Progenitor cell of endocrine pancreas (in vitro differentiated cells): ENCODE measurements around the gene CHCHD2. TPM values are rescaled to one million over a fixed set of nuclear protein-coding genes. Genes with fewer than 3 reads are reported as not detected.
"Not testable (repeated sequence)": the region's sequence is repeated elsewhere in the genome, so short reads cannot be mapped to it uniquely, and the experiment has no call there.

Source experiments
- DNase-seq: peaks from one replicate; pipeline ENCODE4 v3.0.0; 2021; ENCODE audit warnings: low spot score; ENCODE audit not compliant: unreplicated experiment
- H3K27ac Mint-ChIP-seq: 2 replicates; pipeline ENCODE4 v1.8.0; 2021; ENCODE audit warnings: mild to moderate bottlenecking, moderate library complexity, mixed read lengths
- H3K27me3 Mint-ChIP-seq: 2 replicates; pipeline ENCODE4 v1.8.0; 2021; ENCODE audit warnings: mixed read lengths
- H3K36me3 Mint-ChIP-seq: 2 replicates; pipeline ENCODE4 v1.8.0; 2022; ENCODE audit warnings: mixed read lengths; ENCODE audit not compliant: insufficient read depth
- H3K4me1 Mint-ChIP-seq: 2 replicates; pipeline ENCODE4 v1.8.0; 2021; ENCODE audit warnings: low read depth, mixed read lengths
- H3K4me3 Mint-ChIP-seq: 2 replicates; pipeline ENCODE4 v1.8.0; 2021; ENCODE audit warnings: low read depth, mild to moderate bottlenecking, moderate library complexity, mixed read lengths
- H3K9me3 Mint-ChIP-seq: 2 replicates; pipeline ENCODE4 v1.8.0; 2021; ENCODE audit warnings: low read depth, mixed read lengths
- CTCF ChIP-seq: fragments of 200-600 bp; sonication (generic); IDR thresholded peaks from one replicate; pipeline ENCODE4 v1.5.0; 2021; ENCODE audit warnings: antibody characterized with exemption, mild to moderate bottlenecking; ENCODE audit not compliant: unreplicated experiment
- total RNA-seq: library from RNA; stranded (reverse); gene quantifications from 2 replicates; pipeline ENCODE4 v1.2.1, GENCODE V29; 2021

Gene CHCHD2
- total RNA-seq, 1 donor from 2014 or later, result 137 TPM

- no peaks in the 10 kb centered on the region for H3K9me3 Mint-ChIP-seq
- TF ChIP-seq CTCF, result no peak
- peaks cover 3% of the 10 kb centered on the region for H3K36me3 Mint-ChIP-seq
- H3K27me3 Mint-ChIP-seq, result no peaks in the 10 kb centered on the region
- no peak overlapping the region for H3K4me3 Mint-ChIP-seq
- no peak overlapping the region for H3K27ac Mint-ChIP-seq
- H3K4me1 Mint-ChIP-seq, result no peaks in the 10 kb centered on the region
- DNase-seq, result no peak
Measured at GRCh38 chr7:56087445-56087844, 18.8 kb downstream of the CHCHD2 start.

- no peak for DNase-seq
- Mint-ChIP-seq H3K4me1 (no peaks in the 10 kb centered on the region), H3K9me3 (no peaks in the 10 kb centered on the region), H3K4me3 (no peak overlapping the region), H3K36me3 (peaks cover 3% of the 10 kb centered on the region), H3K27ac (no peak overlapping the region), H3K27me3 (no peaks in the 10 kb centered on the region)
- TF ChIP-seq CTCF, result no peak
Measured at GRCh38 chr7:56086761-56087160, 19.5 kb downstream of the CHCHD2 start.

GRCh38 chr7:56083150-56083785 is 23.0 kb downstream of the CHCHD2 start:
- Mint-ChIP-seq H3K27ac (peak overlapping the region; percentile 68), H3K4me1 (no peaks in the 10 kb centered on the region), H3K27me3 (no peaks in the 10 kb centered on the region), H3K4me3 (no peak overlapping the region), H3K36me3 (peaks cover 6% of the 10 kb centered on the region), H3K9me3 (no peaks in the 10 kb centered on the region)
- no peak for TF ChIP-seq CTCF
- no peak for DNase-seq

GRCh38 chr7:56081626-56082340 is 24.5 kb downstream of the CHCHD2 start:
- H3K27me3 Mint-ChIP-seq, result no peaks in the 10 kb centered on the region
- TF ChIP-seq CTCF, result no peak
- no peak for DNase-seq
- no peak overlapping the region for H3K4me3 Mint-ChIP-seq
- H3K9me3 Mint-ChIP-seq, result no peaks in the 10 kb centered on the region
- no peaks in the 10 kb centered on the region for H3K4me1 Mint-ChIP-seq
- H3K27ac Mint-ChIP-seq, result no peak overlapping the region
- peaks cover 6% of the 10 kb centered on the region for H3K36me3 Mint-ChIP-seq

- H3K27ac Mint-ChIP-seq, H3K9me3 Mint-ChIP-seq, H3K4me1 Mint-ChIP-seq, DNase-seq, H3K27me3 Mint-ChIP-seq, H3K36me3 Mint-ChIP-seq, H3K4me3 Mint-ChIP-seq: not testable (repeated sequence)
Measured at GRCh38 chr7:56080726-56081435, 25.4 kb downstream of the CHCHD2 start.
